ENCODE measurements around the gene LMAN2. TPM values are rescaled to one million over a fixed set of nuclear protein-coding genes. Genes with fewer than 3 reads are reported as not detected.

Gene LMAN2
- total RNA-seq, 2 donors from 2014 or later, result 119 to 128 TPM

GRCh38 chr5:177295924-177296323 lies 55.5 kb downstream of the LMAN2 start:
- Histone ChIP-seq H3K4me1 (ENCODE audit: control insufficient read depth, insufficient read depth, low read length) (peaks cover 8% of the 10 kb centered on the region), H3K9ac (ENCODE audit: extremely low read depth, low read length, poor library complexity, severe bottlenecking) (no peak overlapping the region), H3K9me3 (ENCODE audit: control insufficient read depth, low read length) (no peaks in the 10 kb centered on the region), H3K4me3 (ENCODE audit: low read length) (no peak overlapping the region), H3K27ac (ENCODE audit: low read depth, low read length) (no peak overlapping the region), H3K27me3 (ENCODE audit: control insufficient read depth, insufficient read depth, low read length, poor library complexity, severe bottlenecking) (no peaks in the 10 kb centered on the region), H3K36me3 (ENCODE audit: control insufficient read depth, insufficient read depth, low read length) (peaks cover 86% of the 10 kb centered on the region)
- WGBS, 2 experiments (ENCODE audit: insufficient coverage in 1 of 2, insufficient read length in 1 of 2), result 97 to 99% methylated on average over 9 of the region's 9 CpGs
- Mint-ChIP-seq H3K27ac (peak overlapping the region; percentile 61), H3K9me3 (no peaks in the 10 kb centered on the region), H3K4me1 (peaks cover 47% of the 10 kb centered on the region), H3K27me3 (ENCODE audit: insufficient read depth) (no peaks in the 10 kb centered on the region), H3K36me3 (ENCODE audit: low read depth) (peaks cover 70% of the 10 kb centered on the region), H3K4me3 (no peak overlapping the region)
- DNase-seq, result no peak
- TF ChIP-seq, protein P1, sequence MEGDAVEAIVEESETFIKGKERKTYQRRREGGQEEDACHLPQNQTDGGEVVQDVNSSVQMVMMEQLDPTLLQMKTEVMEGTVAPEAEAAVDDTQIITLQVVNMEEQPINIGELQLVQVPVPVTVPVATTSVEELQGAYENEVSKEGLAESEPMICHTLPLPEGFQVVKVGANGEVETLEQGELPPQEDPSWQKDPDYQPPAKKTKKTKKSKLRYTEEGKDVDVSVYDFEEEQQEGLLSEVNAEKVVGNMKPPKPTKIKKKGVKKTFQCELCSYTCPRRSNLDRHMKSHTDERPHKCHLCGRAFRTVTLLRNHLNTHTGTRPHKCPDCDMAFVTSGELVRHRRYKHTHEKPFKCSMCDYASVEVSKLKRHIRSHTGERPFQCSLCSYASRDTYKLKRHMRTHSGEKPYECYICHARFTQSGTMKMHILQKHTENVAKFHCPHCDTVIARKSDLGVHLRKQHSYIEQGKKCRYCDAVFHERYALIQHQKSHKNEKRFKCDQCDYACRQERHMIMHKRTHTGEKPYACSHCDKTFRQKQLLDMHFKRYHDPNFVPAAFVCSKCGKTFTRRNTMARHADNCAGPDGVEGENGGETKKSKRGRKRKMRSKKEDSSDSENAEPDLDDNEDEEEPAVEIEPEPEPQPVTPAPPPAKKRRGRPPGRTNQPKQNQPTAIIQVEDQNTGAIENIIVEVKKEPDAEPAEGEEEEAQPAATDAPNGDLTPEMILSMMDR (conservative IDR thresholded peaks at IDR 0.05), result no peak

DNA sequence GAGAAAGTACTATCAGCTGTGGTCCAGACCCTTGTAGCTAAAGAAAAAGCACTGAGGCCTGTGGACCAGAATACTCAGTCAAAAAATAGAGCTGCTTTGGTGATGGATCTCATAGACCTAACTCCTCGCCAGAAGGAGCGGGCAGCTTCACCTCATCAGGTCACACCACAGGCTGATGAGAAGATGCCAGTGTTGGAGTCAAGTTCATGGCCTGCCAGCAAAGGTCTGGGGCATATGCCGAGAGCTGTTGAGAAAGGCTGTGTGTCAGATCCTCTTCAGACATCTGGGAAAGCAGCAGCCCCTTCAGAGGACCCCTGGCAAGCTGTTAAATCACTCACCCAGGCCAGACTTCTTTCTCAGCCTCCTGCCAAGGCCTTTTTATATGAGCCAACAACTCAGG lies 56.8 kb downstream of the LMAN2 start:
- DNase-seq, result no peak
- no peak overlapping the region for H3K9ac ChIP-seq (ENCODE audit: extremely low read depth, low read length, poor library complexity, severe bottlenecking)
- H3K4me1 ChIP-seq (ENCODE audit: control insufficient read depth, insufficient read depth, low read length), result no peaks in the 10 kb centered on the region
- WGBS, 2 experiments (ENCODE audit: insufficient coverage in 1 of 2, insufficient read length in 1 of 2), result 93 to 94% methylated on average over 3 of the region's 3 CpGs
- peaks cover 92% of the 10 kb centered on the region for H3K36me3 ChIP-seq (ENCODE audit: control insufficient read depth, insufficient read depth, low read length)
- Mint-ChIP-seq H3K9me3 (no peaks in the 10 kb centered on the region), H3K27ac (peak overlapping the region; percentile 55), H3K4me1 (peaks cover 38% of the 10 kb centered on the region), H3K36me3 (ENCODE audit: low read depth) (peaks cover 73% of the 10 kb centered on the region), H3K27me3 (ENCODE audit: insufficient read depth) (no peaks in the 10 kb centered on the region), H3K4me3 (no peak overlapping the region)
- H3K27ac ChIP-seq (ENCODE audit: low read depth, low read length), result no peak overlapping the region
- H3K4me3 ChIP-seq (ENCODE audit: low read length), result no peak overlapping the region
- no peaks in the 10 kb centered on the region for H3K27me3 ChIP-seq (ENCODE audit: control insufficient read depth, insufficient read depth, low read length, poor library complexity, severe bottlenecking)
- no peaks in the 10 kb centered on the region for H3K9me3 ChIP-seq (ENCODE audit: control insufficient read depth, low read length)
- TF ChIP-seq, protein P1 (conservative IDR thresholded peaks at IDR 0.05), result no peak

DNA sequence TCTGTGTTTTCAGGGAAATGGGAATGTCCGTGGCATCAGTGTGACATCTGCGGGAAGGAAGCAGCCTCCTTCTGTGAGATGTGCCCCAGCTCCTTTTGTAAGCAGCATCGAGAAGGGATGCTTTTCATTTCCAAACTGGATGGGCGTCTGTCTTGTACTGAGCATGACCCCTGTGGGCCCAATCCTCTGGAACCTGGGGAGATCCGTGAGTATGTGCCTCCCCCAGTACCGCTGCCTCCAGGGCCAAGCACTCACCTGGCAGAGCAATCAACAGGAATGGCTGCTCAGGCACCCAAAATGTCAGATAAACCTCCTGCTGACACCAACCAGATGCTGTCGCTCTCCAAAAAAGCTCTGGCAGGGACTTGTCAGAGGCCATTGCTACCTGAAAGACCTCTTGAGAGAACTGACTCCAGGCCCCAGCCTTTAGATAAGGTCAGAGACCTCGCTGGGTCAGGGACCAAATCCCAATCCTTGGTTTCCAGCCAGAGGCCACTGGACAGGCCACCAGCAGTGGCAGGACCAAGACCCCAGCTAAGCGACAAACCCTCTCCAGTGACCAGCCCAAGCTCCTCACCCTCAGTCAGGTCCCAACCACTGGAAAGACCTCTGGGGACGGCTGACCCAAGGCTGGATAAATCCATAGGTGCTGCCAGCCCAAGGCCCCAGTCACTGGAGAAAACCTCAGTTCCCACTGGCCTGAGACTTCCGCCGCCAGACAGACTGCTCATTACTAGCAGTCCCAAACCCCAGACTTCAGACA lies 57.5 kb downstream of the LMAN2 start:
- H3K4me1 Mint-ChIP-seq, result peaks cover 31% of the 10 kb centered on the region
- H3K27me3 Mint-ChIP-seq (ENCODE audit: insufficient read depth), result no peaks in the 10 kb centered on the region
- TF ChIP-seq, protein P1 (conservative IDR thresholded peaks at IDR 0.05), result no peak
- Histone ChIP-seq H3K27me3 (ENCODE audit: control insufficient read depth, insufficient read depth, low read length, poor library complexity, severe bottlenecking) (no peaks in the 10 kb centered on the region), H3K9ac (ENCODE audit: extremely low read depth, low read length, poor library complexity, severe bottlenecking) (no peak overlapping the region), H3K4me1 (ENCODE audit: control insufficient read depth, insufficient read depth, low read length) (no peaks in the 10 kb centered on the region), H3K4me3 (ENCODE audit: low read length) (no peak overlapping the region), H3K36me3 (ENCODE audit: control insufficient read depth, insufficient read depth, low read length) (peaks cover 92% of the 10 kb centered on the region), H3K27ac (ENCODE audit: low read depth, low read length) (no peak overlapping the region), H3K9me3 (ENCODE audit: control insufficient read depth, low read length) (no peaks in the 10 kb centered on the region)
- no peak overlapping the region for H3K4me3 Mint-ChIP-seq
- peaks cover 79% of the 10 kb centered on the region for H3K36me3 Mint-ChIP-seq (ENCODE audit: low read depth)
- H3K27ac Mint-ChIP-seq, result peak overlapping the region; percentile 55
- no peaks in the 10 kb centered on the region for H3K9me3 Mint-ChIP-seq
- no peak for DNase-seq
- 95 to 98% methylated on average over 10 to 12 of the region's 12 CpGs for WGBS, 2 experiments (ENCODE audit: insufficient coverage in 1 of 2, insufficient read length in 1 of 2)

Data from endodermal cell (in vitro differentiated cells).